DMS153 (cell line): Measurements from ENCODE around the gene ATP10A.

ENCODE experiments used
- DNase-seq: peaks from one replicate; lab custom pipeline; 2025; lab: John Stamatoyannopoulos, UW

Gene ATP10A

GRCh38 chr15:25679492-25679891, 183.6 kb downstream of the ATP10A start:
- no peak for DNase-seq

DNA sequence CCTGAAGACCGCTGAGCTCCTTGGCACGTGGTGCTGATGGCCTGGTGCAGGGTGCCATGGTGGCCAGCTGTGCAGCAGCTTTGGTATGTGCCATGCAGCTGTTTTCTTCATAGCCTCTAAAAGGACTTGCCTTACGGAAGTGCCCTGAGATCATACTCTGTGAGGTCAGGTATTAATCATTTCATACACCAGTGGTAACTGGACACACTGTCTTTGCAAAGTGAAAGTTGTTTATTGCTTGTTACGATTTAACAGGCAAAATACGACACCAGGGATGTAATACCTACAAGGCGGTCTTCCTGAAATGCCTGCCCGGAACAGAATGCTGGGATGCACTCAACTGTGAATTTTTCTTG, 184.6 kb downstream of the ATP10A start:
- no peak for DNase-seq

DNA sequence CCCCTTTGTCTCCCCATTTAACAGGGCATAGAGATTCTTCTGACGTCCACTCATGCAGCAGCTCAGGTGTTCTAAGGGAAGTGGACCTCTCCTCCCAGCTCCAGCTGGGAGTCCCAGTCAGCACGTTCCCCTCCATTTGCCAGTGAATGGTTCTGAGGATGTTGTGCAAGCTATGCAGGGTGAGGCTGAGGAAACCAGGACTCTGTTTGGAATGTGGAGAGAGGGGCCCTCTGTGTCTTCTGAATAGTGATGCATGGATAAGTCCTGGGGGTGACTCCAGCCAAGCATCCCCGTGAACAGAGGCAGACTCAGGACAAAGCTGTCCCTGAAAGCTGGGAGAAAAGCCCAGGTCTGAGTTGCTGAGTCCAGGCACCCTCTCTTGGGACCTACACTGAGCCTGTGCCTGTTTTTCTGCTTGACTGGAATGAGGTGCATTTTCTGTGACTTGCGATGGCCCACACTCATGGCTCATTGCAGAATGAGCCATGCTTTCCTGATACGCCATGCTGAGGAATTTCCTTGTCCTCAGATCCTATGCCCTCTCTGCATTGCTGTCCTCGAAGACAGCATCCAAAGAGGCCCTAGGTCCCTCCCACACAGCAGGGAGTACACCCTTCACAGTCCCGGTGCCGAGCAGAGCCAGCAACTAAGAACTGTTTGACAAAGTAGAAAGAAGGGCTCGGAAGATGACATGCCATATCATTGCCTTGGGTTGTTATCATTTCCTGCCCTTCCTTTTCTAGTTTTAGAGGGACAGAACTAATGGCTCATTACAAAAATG, 185.2 kb downstream of the ATP10A start:
- no peak for DNase-seq

GRCh38 chr15:25676070-25676469, 187.1 kb downstream of the ATP10A start:
- DNase-seq = no peak

GRCh38 chr15:25675396-25675795, 187.7 kb downstream of the ATP10A start:
- DNase-seq = no peak

DNA sequence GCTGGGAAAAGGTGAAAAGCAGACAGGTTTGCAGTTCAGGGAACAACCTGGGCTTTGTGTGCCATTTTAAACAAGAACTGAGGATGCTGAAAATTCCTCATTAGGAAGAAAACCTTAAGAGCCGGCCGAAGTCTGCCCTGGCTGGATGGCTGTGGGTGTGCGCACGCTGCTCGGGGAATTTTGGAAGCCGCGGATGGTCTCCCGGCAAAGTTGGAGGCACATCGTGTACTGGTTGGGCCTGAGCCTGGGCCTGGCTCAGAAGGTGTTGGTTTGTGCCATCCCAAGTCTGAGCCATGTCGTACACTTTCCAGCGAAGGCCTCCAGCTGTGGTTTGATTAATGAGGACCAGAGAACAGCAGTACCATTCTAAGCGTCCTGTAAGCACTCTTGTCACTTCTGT, 188.2 kb downstream of the ATP10A start:
- no peak for DNase-seq

DNA sequence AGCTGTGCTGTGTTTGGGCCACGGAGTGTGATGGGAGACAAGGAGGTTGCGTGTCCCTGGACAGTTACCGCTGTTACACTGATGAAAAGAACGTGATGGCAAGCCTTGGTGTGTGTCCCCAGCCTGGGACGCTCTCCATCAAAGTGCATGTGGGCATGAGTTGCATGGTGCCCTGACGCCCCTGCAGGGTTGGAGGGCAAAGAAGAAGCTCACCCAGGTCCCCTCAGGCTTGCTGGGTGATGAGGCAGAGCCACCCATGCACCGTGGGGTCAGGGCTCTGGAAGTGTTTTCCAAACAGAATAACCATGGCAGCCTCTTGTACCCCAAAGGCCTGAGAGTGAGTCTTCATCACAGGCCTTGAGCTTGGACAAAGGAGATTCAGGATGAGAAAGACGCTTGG, 189.2 kb downstream of the ATP10A start:
- DNase-seq = no peak

DNA sequence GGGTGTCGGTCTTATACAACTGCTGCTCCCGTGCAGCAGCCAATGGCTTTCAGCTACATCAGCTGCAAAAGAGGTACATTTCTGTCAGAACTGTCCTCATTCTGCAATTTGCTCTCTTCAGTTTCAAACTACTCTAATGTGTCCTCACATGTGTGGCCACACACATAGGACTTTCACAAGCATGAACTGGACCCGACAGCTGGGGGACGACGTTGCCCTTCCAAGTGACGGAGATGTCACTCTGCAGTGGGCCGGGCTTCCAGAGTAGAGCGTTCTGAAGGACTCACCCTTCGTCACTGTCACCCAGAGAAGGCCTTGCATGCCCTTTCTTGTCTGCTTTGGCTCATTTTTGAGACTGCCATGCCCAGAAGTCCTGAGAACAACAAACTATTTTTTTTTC, 189.8 kb downstream of the ATP10A start:
- DNase-seq = no peak

DNA sequence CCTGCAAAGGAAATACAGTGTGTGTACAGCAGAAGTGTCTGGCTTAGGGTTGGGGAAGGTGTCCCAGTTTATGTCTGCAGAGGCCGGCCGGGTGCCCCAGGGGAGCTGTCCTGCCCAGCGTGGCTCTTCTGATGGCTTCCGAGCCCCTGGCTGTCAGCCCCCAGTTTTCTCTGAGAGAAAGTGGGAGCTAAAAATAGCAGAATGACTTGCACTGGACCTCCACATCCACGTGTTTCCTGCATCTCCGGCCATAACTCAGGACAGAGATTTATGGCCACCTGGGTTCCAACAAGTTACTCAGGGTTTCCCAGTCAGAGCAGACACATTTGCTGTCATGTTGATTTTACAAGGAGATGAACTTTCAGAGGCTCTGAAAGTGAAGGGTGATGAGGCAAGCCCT, 192.0 kb downstream of the ATP10A start:
- DNase-seq = no peak

DNA sequence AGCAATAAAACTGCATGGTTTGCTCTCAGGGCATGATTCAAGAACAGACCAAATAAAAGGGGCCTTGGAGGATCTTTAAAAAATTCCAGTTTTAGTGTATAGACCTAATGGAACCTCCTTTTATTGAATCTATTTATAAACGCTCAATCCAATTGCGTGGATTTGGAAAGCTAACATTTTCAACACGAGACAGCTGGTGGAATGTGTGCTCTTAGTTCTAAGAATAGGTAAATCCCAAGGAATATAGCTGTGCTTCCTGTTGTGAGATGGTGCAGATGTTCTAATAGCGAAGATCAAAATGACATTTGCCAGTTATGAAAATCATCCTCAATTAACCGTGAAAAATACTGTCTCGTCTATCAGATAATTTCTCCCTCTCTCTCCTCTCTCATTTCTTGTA, 192.5 kb downstream of the ATP10A start:
- no peak for DNase-seq

GRCh38 chr15:25670025-25670554, 193.0 kb downstream of the ATP10A start:
- no peak for DNase-seq

GRCh38 chr15:25668901-25669300, 194.2 kb downstream of the ATP10A start:
- DNase-seq = no peak

DNA sequence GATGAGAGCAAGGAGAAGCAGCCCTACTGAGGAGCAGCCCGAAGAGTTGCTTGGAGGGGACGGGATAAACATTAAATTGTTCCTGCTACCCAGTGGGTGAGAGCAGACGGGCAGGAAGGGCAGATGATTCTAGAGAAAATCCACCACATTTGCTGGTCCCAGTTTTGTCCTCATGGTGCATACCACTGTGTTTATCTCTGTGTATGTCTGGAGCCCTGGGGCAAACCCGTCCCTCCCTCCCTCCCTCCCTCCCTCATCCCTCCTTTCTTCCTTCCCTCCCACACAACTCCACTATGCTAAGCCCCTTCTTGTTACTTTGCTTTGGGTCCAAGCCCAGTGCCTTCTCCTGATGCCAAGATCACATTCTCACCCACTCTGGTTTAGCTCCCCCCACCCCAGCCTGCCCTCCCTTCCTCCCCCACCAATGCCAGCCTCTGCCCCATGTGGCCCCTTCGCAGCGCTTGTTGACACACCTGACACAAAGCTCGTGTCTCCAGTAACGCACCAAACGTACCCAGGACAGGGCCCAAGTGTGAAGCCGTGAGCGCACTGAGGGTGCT, 194.8 kb downstream of the ATP10A start:
- no peak for DNase-seq

GRCh38 chr15:25667829-25668228, 195.3 kb downstream of the ATP10A start:
- DNase-seq = no peak

GRCh38 chr15:25665913-25666312, 197.2 kb downstream of the ATP10A start:
- no peak for DNase-seq

DNA sequence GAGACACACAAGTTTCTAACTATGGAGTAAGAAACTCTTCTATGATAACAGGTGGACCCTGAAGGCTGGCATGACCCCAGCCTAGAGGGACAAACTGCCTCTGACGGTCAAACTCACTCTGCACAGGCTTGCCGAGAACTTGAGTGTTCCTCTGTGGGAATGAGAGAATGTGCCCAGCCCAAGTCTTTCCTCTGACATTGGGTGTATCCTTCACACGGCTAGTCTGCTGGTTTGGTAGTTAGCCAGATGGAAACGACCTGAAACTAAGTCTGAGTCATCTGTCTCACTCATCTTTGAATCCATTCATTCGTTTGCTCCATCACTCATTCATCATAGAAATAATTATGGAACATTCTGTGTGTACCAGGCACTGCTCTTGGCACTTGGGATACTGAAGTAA, 198.4 kb downstream of the ATP10A start:
- no peak for DNase-seq

DNA sequence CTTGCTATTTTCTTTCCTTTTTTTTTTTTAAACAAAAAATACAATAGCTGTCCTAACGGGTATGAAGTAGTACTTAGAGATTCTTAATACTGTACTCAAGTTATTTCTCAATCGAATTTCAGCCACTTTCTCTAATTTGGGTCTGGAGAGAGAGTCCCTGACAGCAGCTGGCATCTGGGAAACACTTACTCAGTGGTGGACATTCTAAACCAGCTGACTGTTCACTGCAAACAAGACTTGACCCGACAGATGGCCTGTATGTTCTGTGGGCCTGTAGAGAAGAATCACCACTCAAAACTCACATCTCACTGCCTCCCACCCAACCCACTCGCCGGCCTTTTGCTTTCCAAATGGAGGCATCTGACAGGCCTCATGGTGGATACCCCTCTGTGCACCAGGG, 199.6 kb downstream of the ATP10A start:
- no peak for DNase-seq

GRCh38 chr15:25661898-25662297, 201.2 kb downstream of the ATP10A start:
- no peak for DNase-seq

GRCh38 chr15:25659251-25659650, 203.9 kb downstream of the ATP10A start:
- no peak for DNase-seq

- no peak for DNase-seq
Measured at GRCh38 chr15:25658560-25658959, 204.6 kb downstream of the ATP10A start.

DNA sequence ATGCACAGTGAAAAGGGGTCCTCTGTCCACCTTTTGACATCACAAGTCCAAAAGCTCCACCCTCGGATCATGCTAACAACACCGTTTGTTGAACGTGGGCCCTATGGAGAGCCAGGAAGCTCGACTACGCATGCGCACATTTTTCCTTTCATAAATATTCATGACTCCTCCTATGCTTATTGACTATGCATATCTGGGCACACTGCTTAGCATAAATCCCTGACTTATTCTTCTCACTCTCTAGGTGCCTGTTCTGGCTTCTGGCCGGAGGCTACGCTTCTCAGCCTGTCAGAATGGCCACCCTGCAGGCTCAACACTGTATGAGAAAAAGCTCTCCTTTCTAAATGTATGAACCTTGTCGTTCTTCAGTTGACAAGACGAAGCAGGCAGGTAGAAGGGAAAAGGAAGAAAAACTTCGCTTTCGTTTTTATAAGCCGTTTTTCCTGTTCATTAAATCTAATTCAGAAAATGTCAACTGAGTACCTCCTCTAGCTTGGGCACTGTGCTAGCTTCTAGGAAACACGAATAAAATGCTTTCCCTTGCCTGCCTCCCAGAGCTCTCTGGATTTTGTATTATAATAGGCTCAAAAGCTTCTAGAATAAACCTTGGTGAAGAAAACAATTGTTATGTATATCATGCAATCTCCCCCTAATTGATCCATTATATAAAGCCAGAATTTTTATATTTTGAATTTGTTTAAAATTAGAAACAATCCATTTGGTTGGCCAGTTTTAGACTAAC, 207.7 kb downstream of the ATP10A start:
- DNase-seq = no peak

- DNase-seq = no peak
Measured at GRCh38 chr15:25653371-25653770, 209.8 kb downstream of the ATP10A start.

- no peak for DNase-seq
Measured at GRCh38 chr15:25652704-25653103, 210.4 kb downstream of the ATP10A start.
